ES-I3 (cell line): Measurements from ENCODE around the gene ZNF839.
A peak's percentile ranks its signal among the peaks of the same experiment; 100 is the strongest.
"Not testable (repeated sequence)": the region's sequence is repeated elsewhere in the genome, so short reads cannot be mapped to it uniquely, and the experiment has no call there.

Experiments
- H3K36me3 ChIP-seq: 2 replicates; pipeline ENCODE4 v1.6.1; 2013; ENCODE audit warnings: mild to moderate bottlenecking, low read length, control low read depth, moderate library complexity; ENCODE audit not compliant: insufficient read depth
- H3K4me1 ChIP-seq: 2 replicates; pipeline ENCODE4 v1.6.1; 2013; ENCODE audit warnings: mild to moderate bottlenecking, control low read depth, low read length; ENCODE audit not compliant: insufficient read depth
- H3K9ac ChIP-seq: 2 replicates; pipeline ENCODE4 v1.6.1; 2013; ENCODE audit warnings: low read depth, mild to moderate bottlenecking, low read length, moderate library complexity
- H3K9me3 ChIP-seq: 2 replicates; pipeline ENCODE4 v1.6.1; 2013; ENCODE audit warnings: mild to moderate bottlenecking, low read length, moderate library complexity; ENCODE audit not compliant: control insufficient read depth, insufficient read depth

The ZNF839 gene

GRCh38 chr14:102344084-102344483, 24.5 kb downstream of the ZNF839 start:
- Histone ChIP-seq H3K9ac (no peak overlapping the region), H3K9me3 (no peaks in the 10 kb centered on the region), H3K36me3 (peaks cover 33% of the 10 kb centered on the region), H3K4me1 (no peaks in the 10 kb centered on the region)

- H3K4me1 ChIP-seq: no peaks in the 10 kb centered on the region
- peaks cover 35% of the 10 kb centered on the region for H3K36me3 ChIP-seq
- H3K9me3 ChIP-seq: no peaks in the 10 kb centered on the region
- H3K9ac ChIP-seq: no peak overlapping the region
Observed at GRCh38 chr14:102344485-102344884, 24.9 kb downstream of the ZNF839 start.

GRCh38 chr14:102345232-102345631, 25.7 kb downstream of the ZNF839 start:
- H3K9ac ChIP-seq: no peak overlapping the region
- peaks cover 35% of the 10 kb centered on the region for H3K36me3 ChIP-seq

GRCh38 chr14:102346645-102347044, 27.1 kb downstream of the ZNF839 start:
- H3K9me3 ChIP-seq: no peaks in the 10 kb centered on the region
- H3K4me1 ChIP-seq: no peaks in the 10 kb centered on the region
- H3K9ac ChIP-seq: no peak overlapping the region
- peaks cover 35% of the 10 kb centered on the region for H3K36me3 ChIP-seq

More at GRCh38 chr14:102345232-102345631, 25.7 kb downstream of the ZNF839 start:
- no peaks in the 10 kb centered on the region for H3K9me3 ChIP-seq
- H3K4me1 ChIP-seq: no peaks in the 10 kb centered on the region

- peaks cover 32% of the 10 kb centered on the region for H3K36me3 ChIP-seq
- H3K9me3 ChIP-seq: no peaks in the 10 kb centered on the region
- no peak overlapping the region for H3K9ac ChIP-seq
- no peaks in the 10 kb centered on the region for H3K4me1 ChIP-seq
Observed at GRCh38 chr14:102348376-102348775, 28.8 kb downstream of the ZNF839 start.

- Histone ChIP-seq H3K9me3 (no peaks in the 10 kb centered on the region), H3K9ac (no peak overlapping the region), H3K4me1 (no peaks in the 10 kb centered on the region), H3K36me3 (peaks cover 24% of the 10 kb centered on the region)
Observed at GRCh38 chr14:102351023-102351422, 31.5 kb downstream of the ZNF839 start.

- H3K9me3 ChIP-seq, H3K4me1 ChIP-seq, H3K9ac ChIP-seq: not testable (repeated sequence)
- H3K36me3 ChIP-seq: peaks cover 24% of the 10 kb centered on the region
Observed at GRCh38 chr14:102351593-102351992, 32.0 kb downstream of the ZNF839 start.

GRCh38 chr14:102352213-102352612, 32.7 kb downstream of the ZNF839 start:
- Histone ChIP-seq H3K9me3 (no peaks in the 10 kb centered on the region), H3K4me1 (no peaks in the 10 kb centered on the region), H3K9ac (no peak overlapping the region), H3K36me3 (peaks cover 18% of the 10 kb centered on the region)

- Histone ChIP-seq H3K4me1 (no peaks in the 10 kb centered on the region), H3K9me3 (no peaks in the 10 kb centered on the region), H3K36me3 (peaks cover 17% of the 10 kb centered on the region), H3K9ac (no peak overlapping the region)
Observed at GRCh38 chr14:102353126-102353619, 33.6 kb downstream of the ZNF839 start.

- Histone ChIP-seq H3K4me1 (no peaks in the 10 kb centered on the region), H3K9me3 (no peaks in the 10 kb centered on the region), H3K36me3 (peaks cover 7% of the 10 kb centered on the region), H3K9ac (no peak overlapping the region)
Observed at GRCh38 chr14:102356280-102356679, 36.7 kb downstream of the ZNF839 start.

- H3K9ac ChIP-seq: no peak overlapping the region
- H3K36me3 ChIP-seq: peaks cover 7% of the 10 kb centered on the region
- H3K9me3 ChIP-seq: no peaks in the 10 kb centered on the region
- H3K4me1 ChIP-seq: peaks cover 5% of the 10 kb centered on the region
Observed at GRCh38 chr14:102359341-102359740, 39.8 kb downstream of the ZNF839 start.

- peaks cover 5% of the 10 kb centered on the region for H3K36me3 ChIP-seq
- H3K9ac ChIP-seq: no peak overlapping the region
- H3K4me1 ChIP-seq: peaks cover 6% of the 10 kb centered on the region
- no peaks in the 10 kb centered on the region for H3K9me3 ChIP-seq
Observed at GRCh38 chr14:102360388-102360787, 40.8 kb downstream of the ZNF839 start.

- Histone ChIP-seq H3K9me3 (no peaks in the 10 kb centered on the region), H3K36me3 (peaks cover 2% of the 10 kb centered on the region; the same call in 1 of the 2 replicates), H3K4me1 (peaks cover 6% of the 10 kb centered on the region)
Observed at GRCh38 chr14:102362084-102362483, 42.5 kb downstream of the ZNF839 start.

GRCh38 chr14:102362545-102363181, 43.1 kb downstream of the ZNF839 start, which contains the start of the genes CINP and TECPR2:
CINP (minus strand) TSS chr14:102362890; CDS start chr14:102362851, 39 bp downstream.
TECPR2 (plus strand) TSS chr14:102362941; CDS start chr14:102376722, 13,781 bp downstream.
- Histone ChIP-seq H3K4me1 (peaks cover 6% of the 10 kb centered on the region), H3K9me3 (no peaks in the 10 kb centered on the region), H3K36me3 (peaks cover 2% of the 10 kb centered on the region; the same call in 1 of the 2 replicates), H3K9ac (peak within 1 kb of the TSS; percentile 98)

More at GRCh38 chr14:102362084-102362483, 42.5 kb downstream of the ZNF839 start:
- H3K9ac ChIP-seq: peak overlapping the region; percentile 98
